ENCODE data around the gene SETD5.

GRCh38 chr3:9412293-9412692 lies 14.9 kb downstream of the SETD5 start:
- TF ChIP-seq POLR2A (IDR thresholded peaks at IDR 0.05; ENCODE audit: low read depth, low read length) = no peak
- no peak for TF ChIP-seq CTCF (IDR thresholded peaks at IDR 0.05; ENCODE audit: extremely low read depth in 1 of 2, insufficient read depth in 1 of 2, low read depth in 1 of 2, low read length in 2 of 2)
- no peak for TF ChIP-seq EZH2 (IDR thresholded peaks at IDR 0.05; ENCODE audit: borderline replicate concordance, low read depth, low read length, severe bottlenecking)
- TF ChIP-seq POLR2AphosphoS5 (IDR thresholded peaks at IDR 0.05; ENCODE audit: insufficient read depth, low read depth, low read length) = no peak
- TF ChIP-seq GATA2 (IDR thresholded peaks at IDR 0.05; ENCODE audit: insufficient read depth, insufficient read length, low read depth, low read length) = no peak
- no peak for TF ChIP-seq JUN (IDR thresholded peaks at IDR 0.05; ENCODE audit: borderline replicate concordance, insufficient read depth, insufficient read length, low read depth)
- TF ChIP-seq, protein P1, sequence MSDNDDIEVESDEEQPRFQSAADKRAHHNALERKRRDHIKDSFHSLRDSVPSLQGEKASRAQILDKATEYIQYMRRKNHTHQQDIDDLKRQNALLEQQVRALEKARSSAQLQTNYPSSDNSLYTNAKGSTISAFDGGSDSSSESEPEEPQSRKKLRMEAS (IDR thresholded peaks at IDR 0.05; ENCODE audit: insufficient read depth, insufficient read length) = no peak

Data from endothelial cell of umbilical vein (primary cell).